ENCODE measurements around the gene ZNF546.

ZNF546 gene

DNA sequence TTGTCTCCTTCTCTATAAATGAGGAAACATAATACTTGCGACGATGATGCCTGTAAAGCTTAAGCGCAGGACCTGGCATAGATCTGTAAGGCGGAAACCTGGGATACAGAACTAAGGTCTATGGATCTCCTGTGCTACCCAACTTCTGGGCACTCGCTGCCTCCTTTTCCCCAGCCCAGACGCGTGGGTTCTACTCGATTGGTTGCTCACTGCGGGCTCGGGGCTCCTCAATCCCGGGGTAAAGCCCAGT lies 26.5 kb upstream of the ZNF546 start:
- Mint-ChIP-seq H3K36me3 (ENCODE audit: low read depth) (peaks cover 34% of the 10 kb centered on the region), H3K9me3 (no peaks in the 10 kb centered on the region), H3K27ac (peak overlapping the region; percentile 95 to 98 (median 97))

DNA sequence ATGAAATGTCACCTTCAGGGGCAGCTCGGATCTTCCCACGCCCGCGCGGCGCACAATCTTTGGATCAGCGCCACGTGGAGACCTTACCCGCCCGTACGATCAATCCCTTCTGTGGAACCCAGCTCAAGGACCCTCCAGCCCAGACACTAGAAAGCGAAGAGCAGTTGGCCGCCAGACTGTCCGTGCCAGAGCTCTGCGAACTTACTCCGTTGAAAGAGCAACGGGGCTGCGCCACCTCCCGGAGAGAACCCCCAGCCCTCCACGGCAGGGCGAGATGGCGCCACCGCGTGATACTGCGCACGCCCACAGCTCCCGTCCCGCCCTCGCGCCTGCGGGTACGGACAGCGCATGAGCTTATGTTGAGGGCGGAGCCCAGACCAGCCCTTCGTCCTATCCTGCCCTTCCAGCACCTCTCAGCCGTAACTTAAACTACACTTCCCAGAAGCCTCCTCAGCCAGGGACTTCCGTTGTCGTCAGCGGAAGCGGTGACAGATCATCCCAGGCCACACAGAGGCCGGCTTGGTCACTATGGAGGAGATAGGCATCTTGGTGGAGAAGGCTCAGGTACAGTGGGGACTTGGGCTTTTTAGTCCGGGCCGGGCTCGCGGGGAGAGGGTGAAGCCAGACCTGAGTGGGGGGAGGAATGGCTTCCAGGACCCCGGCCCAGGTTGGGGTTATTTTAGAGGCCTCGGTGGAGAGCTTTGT lies 26.0 kb upstream of the ZNF546 start, which contains the start of gene PSMC4:
TSS of gene PSMC4 (plus strand) at position 491 of the 705 bp plus-strand sequence. CDS start at position 529, 38 bp downstream.
- peaks cover 39% of the 10 kb centered on the region for H3K36me3 Mint-ChIP-seq (ENCODE audit: low read depth)
- TF ChIP-seq, protein P1, sequence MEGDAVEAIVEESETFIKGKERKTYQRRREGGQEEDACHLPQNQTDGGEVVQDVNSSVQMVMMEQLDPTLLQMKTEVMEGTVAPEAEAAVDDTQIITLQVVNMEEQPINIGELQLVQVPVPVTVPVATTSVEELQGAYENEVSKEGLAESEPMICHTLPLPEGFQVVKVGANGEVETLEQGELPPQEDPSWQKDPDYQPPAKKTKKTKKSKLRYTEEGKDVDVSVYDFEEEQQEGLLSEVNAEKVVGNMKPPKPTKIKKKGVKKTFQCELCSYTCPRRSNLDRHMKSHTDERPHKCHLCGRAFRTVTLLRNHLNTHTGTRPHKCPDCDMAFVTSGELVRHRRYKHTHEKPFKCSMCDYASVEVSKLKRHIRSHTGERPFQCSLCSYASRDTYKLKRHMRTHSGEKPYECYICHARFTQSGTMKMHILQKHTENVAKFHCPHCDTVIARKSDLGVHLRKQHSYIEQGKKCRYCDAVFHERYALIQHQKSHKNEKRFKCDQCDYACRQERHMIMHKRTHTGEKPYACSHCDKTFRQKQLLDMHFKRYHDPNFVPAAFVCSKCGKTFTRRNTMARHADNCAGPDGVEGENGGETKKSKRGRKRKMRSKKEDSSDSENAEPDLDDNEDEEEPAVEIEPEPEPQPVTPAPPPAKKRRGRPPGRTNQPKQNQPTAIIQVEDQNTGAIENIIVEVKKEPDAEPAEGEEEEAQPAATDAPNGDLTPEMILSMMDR (IDR thresholded peaks at IDR 0.05; ENCODE audit: unreplicated experiment in 3 of 3): peak; percentile 67 to 86 (median 73)
- peak within 1 kb of the TSS; percentile 95 to 98 (median 97) for H3K27ac Mint-ChIP-seq
- no peaks in the 10 kb centered on the region for H3K9me3 Mint-ChIP-seq
- H3K4me3 Mint-ChIP-seq: peak within 1 kb of the TSS; percentile 98 to 99 (median 99)
- no peaks in the 10 kb centered on the region for H3K27me3 Mint-ChIP-seq (ENCODE audit: low read depth)
- H3K4me1 Mint-ChIP-seq: peaks cover 28% of the 10 kb centered on the region

More for the DNA sequence above, 26.5 kb upstream of the ZNF546 start:
- no peaks in the 10 kb centered on the region for H3K27me3 Mint-ChIP-seq (ENCODE audit: low read depth)
- peaks cover 28% of the 10 kb centered on the region for H3K4me1 Mint-ChIP-seq
- TF ChIP-seq, protein P1 (IDR thresholded peaks at IDR 0.05; ENCODE audit: unreplicated experiment in 3 of 3): no peak
- H3K4me3 Mint-ChIP-seq: peak overlapping the region; percentile 98 to 99 (median 99)

DNA sequence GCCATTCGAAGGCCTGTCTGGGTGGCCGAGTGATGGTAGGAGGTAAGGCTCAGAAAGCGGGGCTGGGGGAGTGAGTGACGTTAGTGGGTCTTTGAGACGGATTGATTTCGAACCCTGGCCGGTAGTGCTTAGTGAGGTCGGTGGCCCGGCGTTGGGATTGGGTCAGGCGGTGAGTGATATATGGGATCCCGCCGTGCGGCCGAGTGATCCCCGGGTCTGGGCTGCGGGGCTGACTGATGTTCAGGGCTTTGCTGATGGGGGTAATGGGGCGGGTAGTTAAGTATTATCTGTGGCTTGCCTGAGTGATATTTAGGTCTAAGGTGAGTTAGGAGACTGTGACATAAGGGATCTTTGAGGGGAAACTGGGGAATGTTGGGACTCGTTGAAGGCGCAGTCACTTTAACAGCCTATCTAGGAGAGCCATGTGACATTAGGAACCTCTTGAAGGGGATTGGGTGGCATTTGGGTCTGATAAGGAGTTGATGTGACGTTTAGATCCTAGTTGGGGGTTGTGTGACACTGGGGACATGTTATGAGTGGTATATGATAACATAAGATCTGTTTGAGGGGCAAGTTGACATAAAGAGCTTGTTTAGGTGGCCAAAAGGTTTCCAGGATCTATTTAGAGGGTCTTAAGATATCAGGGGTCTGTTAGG lies 25.4 kb upstream of the ZNF546 start:
- TF ChIP-seq, protein P1 (IDR thresholded peaks at IDR 0.05; ENCODE audit: unreplicated experiment in 3 of 3): no peak
- peaks cover 28% of the 10 kb centered on the region for H3K4me1 Mint-ChIP-seq
- H3K9me3 Mint-ChIP-seq: no peaks in the 10 kb centered on the region
- peak overlapping the region; percentile 95 to 98 (median 97) for H3K27ac Mint-ChIP-seq
- peak overlapping the region; percentile 98 to 99 (median 99) for H3K4me3 Mint-ChIP-seq
- peaks cover 39% of the 10 kb centered on the region for H3K36me3 Mint-ChIP-seq (ENCODE audit: low read depth)
- no peaks in the 10 kb centered on the region for H3K27me3 Mint-ChIP-seq (ENCODE audit: low read depth)

DNA sequence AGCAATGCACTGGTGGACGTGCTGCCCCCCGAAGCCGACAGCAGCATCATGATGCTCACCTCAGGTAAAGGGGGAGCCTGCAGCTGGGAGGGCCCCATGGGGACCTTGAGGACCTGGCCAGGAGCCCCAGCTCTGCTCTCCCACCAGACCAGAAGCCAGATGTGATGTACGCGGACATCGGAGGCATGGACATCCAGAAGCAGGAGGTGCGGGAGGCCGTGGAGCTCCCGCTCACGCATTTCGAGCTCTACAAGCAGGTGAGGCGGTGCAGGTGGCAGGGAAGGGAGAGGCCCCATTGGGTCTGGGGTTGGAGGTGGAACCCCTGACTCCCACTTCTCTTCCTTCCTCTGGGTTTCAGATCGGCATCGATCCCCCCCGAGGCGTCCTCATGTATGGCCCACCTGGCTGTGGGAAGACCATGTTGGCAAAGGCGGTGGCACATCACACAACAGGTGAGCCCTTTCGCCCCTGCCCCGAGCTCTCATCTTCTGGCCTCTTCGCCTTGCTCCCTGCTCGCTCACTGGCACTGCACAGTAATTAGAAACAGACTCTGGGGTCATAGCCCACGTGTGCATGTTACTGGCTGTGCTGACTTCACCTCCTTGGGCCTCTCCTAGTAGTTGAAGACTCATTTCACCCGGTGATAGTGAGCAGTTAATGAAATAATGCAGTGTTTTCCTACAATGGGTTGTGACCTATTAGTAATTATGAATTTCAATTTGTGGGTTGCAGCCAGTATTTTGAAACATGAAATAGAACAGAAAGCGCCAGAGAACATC lies 22.3 kb upstream of the ZNF546 start:
- Mint-ChIP-seq H3K4me3 (peak overlapping the region; percentile 29 to 75 (median 31)), H3K9me3 (no peaks in the 10 kb centered on the region), H3K36me3 (ENCODE audit: low read depth) (peaks cover 65% of the 10 kb centered on the region), H3K4me1 (peaks cover 21% of the 10 kb centered on the region), H3K27me3 (ENCODE audit: low read depth) (no peaks in the 10 kb centered on the region), H3K27ac (no peak overlapping the region)
- TF ChIP-seq, protein P1 (IDR thresholded peaks at IDR 0.05; ENCODE audit: unreplicated experiment in 3 of 3): no peak

DNA sequence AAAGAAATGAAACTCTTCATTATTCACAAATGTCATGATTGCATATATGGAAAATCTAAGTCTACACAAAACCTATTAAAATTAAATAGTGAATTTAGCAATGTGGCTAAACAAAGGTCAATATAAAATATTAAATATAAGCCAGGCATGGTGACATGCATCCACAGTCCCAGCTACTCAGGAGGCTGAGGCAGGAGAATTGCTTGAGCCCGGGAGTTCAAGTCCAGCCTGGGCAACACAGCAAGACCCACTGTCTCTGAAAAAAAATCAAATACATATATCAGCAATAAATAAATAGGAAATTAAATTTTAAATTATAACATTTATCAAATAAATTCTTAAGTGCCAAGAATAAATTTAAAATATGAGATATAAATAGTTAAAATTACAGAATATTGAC lies 14.0 kb upstream of the ZNF546 start:
- Mint-ChIP-seq H3K36me3 (ENCODE audit: low read depth) (peaks cover 94% of the 10 kb centered on the region), H3K4me1 (no peaks in the 10 kb centered on the region), H3K27me3 (ENCODE audit: low read depth) (peaks cover 3% of the 10 kb centered on the region), H3K4me3 (no peak overlapping the region), H3K9me3 (peaks cover 47% of the 10 kb centered on the region), H3K27ac (no peak overlapping the region)
- TF ChIP-seq, protein P1 (IDR thresholded peaks at IDR 0.05; ENCODE audit: unreplicated experiment in 3 of 3): no peak
